Mesothelial cell of epicardium (in vitro differentiated cells): ENCODE results near the gene CREB3L1. TPM values are rescaled to one million over a fixed set of nuclear protein-coding genes. Genes with fewer than 3 reads are reported as not detected.
A peak's percentile ranks its signal among the peaks of the same experiment; 100 is the strongest.

Experiments
- DNase-seq, 2 experiments: peaks; one replicate each; pipeline ENCODE4 v3.0.0; 2021; ENCODE audit warnings: low spot score in 2 of 2; ENCODE audit not compliant: unreplicated experiment in 2 of 2
- H3K27ac Mint-ChIP-seq: 2 replicates; pipeline ENCODE4 v1.8.0; 2021; ENCODE audit warnings: mixed read lengths
- H3K27me3 Mint-ChIP-seq: 2 replicates; pipeline ENCODE4 v1.8.0; 2021; ENCODE audit warnings: low read depth, mixed read lengths
- H3K36me3 Mint-ChIP-seq: 2 replicates; pipeline ENCODE4 v1.8.0; 2021; ENCODE audit warnings: mixed read lengths
- H3K4me1 Mint-ChIP-seq: 2 replicates; pipeline ENCODE4 v1.8.0; 2021; ENCODE audit warnings: mixed read lengths
- H3K4me3 Mint-ChIP-seq: 2 replicates; pipeline ENCODE4 v1.8.0; 2021; ENCODE audit warnings: mild to moderate bottlenecking, moderate library complexity, mixed read lengths
- H3K9me3 Mint-ChIP-seq: 2 replicates; pipeline ENCODE4 v1.8.0; 2021; ENCODE audit warnings: mixed read lengths
- CTCF ChIP-seq: fragments of 200-600 bp; sonication (generic); IDR thresholded peaks from one replicate; pipeline ENCODE4 v1.5.0; 2021; ENCODE audit warnings: antibody characterized with exemption; ENCODE audit not compliant: unreplicated experiment
- total RNA-seq: library from RNA; stranded (reverse); gene quantifications from 3 replicates; pipeline ENCODE4 v1.2.1, GENCODE V29; 2021

The CREB3L1 gene
- total RNA-seq, 1 donor from 2014 or later, result 34.5 TPM

- no peak for DNase-seq
- Mint-ChIP-seq H3K9me3 (no peaks in the 10 kb centered on the region), H3K27me3 (peaks cover 28% of the 10 kb centered on the region), H3K4me3 (no peak overlapping the region), H3K27ac (no peak overlapping the region), H3K4me1 (peaks cover 38% of the 10 kb centered on the region), H3K36me3 (no peaks in the 10 kb centered on the region)
- no peak for TF ChIP-seq CTCF
These were observed 36.6 kb upstream of the CREB3L1 start for GRCh38 chr11:46240861-46241260.

- H3K27ac Mint-ChIP-seq, result peak overlapping the region; percentile 97
- peak overlapping the region; percentile 82 for H3K4me3 Mint-ChIP-seq
- H3K36me3 Mint-ChIP-seq, result no peaks in the 10 kb centered on the region
- no peaks in the 10 kb centered on the region for H3K9me3 Mint-ChIP-seq
- TF ChIP-seq CTCF, result no peak
- no peak for DNase-seq
- H3K4me1 Mint-ChIP-seq, result peaks cover 33% of the 10 kb centered on the region
- H3K27me3 Mint-ChIP-seq, result peaks cover 15% of the 10 kb centered on the region
These were observed 35.2 kb upstream of the CREB3L1 start for GRCh38 chr11:46242041-46242951.

- TF ChIP-seq CTCF, result no peak
- H3K9me3 Mint-ChIP-seq, result no peaks in the 10 kb centered on the region
- peaks cover 31% of the 10 kb centered on the region for H3K4me1 Mint-ChIP-seq
- H3K4me3 Mint-ChIP-seq, result peak overlapping the region; percentile 82
- H3K27me3 Mint-ChIP-seq, result peaks cover 10% of the 10 kb centered on the region
- no peaks in the 10 kb centered on the region for H3K36me3 Mint-ChIP-seq
- H3K27ac Mint-ChIP-seq, result peak overlapping the region; percentile 97
- peak; percentile 92 to 93 for DNase-seq
These were observed 34.3 kb upstream of the CREB3L1 start for GRCh38 chr11:46242952-46243795.

GRCh38 chr11:46243796-46244109 is 33.7 kb upstream of the CREB3L1 start:
- Mint-ChIP-seq H3K36me3 (no peaks in the 10 kb centered on the region), H3K4me1 (peaks cover 32% of the 10 kb centered on the region), H3K9me3 (no peaks in the 10 kb centered on the region), H3K27me3 (peaks cover 5% of the 10 kb centered on the region), H3K4me3 (peak overlapping the region; percentile 82), H3K27ac (peak overlapping the region; percentile 97)
- TF ChIP-seq CTCF, result no peak
- DNase-seq, result no peak

GRCh38 chr11:46246521-46246920 is 30.9 kb upstream of the CREB3L1 start:
- no peak overlapping the region for H3K27ac Mint-ChIP-seq
- peaks cover 31% of the 10 kb centered on the region for H3K4me1 Mint-ChIP-seq
- H3K9me3 Mint-ChIP-seq, result no peaks in the 10 kb centered on the region
- no peak for TF ChIP-seq CTCF
- no peak overlapping the region for H3K4me3 Mint-ChIP-seq
- no peaks in the 10 kb centered on the region for H3K27me3 Mint-ChIP-seq
- no peaks in the 10 kb centered on the region for H3K36me3 Mint-ChIP-seq
- DNase-seq, result no peak
